Stimulated activated CD8-positive, alpha-beta memory T cell treated with anti-CD3 and anti-CD28 coated beads, Interleukin-12 subunit alpha, Interleukin-12 subunit beta, amount 100 ng/mL, for 24 hours (primary cell): ENCODE data around the gene ARFGEF3.
"Not testable (repeated sequence)": the region's sequence is repeated elsewhere in the genome, so short reads cannot be mapped to it uniquely, and the experiment has no call there.

Source experiments
- DNase-seq: peaks from one replicate; pipeline ENCODE4 v3.0.0-alpha.2; 2020; ENCODE audit errors: extremely low read depth

The ARFGEF3 gene

DNA sequence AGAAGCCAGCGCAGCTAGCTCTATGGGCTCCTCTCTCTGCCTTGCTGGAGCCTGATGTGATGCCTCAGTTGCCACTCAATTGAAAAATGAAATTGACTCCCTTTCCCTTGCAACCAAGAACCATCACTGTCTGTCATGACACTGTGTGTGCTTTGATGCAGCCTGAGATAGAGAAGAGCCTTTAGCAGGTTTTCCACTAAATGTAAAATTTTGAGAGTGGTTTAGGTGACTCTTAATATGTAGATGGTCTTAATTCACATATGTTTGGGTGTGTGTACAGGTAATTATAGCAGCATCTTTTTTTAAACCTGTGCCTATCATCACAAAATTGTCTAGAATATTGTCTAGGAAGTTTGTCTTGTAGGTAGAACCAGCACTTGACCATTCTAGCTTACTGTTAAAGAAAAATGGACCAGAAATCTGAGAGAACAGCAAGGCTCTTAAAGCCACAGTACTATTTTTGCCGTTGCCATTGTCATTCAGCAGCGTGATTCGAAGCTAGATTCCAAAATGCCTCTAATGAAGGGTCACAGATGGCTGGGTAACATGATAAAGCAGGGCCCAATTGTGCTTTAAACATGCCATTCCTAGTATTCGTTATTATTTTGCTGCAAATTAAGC is 1.3 kb downstream of the ARFGEF3 start:
- no peak for DNase-seq

DNA sequence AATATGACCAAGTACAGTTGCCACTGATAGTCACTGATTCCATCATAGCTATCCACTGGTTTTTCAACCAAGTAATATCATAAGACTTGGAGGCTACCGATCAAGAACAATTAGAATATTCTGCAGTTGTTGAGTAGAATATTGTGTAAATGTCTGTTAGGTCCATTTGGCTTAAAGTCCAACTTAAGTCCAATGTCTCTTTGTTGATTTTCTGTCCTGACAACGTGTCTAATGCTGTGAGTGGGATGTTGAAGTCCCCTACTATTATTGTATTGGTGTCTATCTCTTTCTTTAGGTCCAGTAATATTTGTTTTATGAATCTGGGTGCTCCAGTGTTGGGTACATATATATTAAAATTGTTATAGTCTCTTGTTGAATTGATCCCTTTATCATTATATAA is 13.9 kb downstream of the ARFGEF3 start:
- no peak for DNase-seq

DNA sequence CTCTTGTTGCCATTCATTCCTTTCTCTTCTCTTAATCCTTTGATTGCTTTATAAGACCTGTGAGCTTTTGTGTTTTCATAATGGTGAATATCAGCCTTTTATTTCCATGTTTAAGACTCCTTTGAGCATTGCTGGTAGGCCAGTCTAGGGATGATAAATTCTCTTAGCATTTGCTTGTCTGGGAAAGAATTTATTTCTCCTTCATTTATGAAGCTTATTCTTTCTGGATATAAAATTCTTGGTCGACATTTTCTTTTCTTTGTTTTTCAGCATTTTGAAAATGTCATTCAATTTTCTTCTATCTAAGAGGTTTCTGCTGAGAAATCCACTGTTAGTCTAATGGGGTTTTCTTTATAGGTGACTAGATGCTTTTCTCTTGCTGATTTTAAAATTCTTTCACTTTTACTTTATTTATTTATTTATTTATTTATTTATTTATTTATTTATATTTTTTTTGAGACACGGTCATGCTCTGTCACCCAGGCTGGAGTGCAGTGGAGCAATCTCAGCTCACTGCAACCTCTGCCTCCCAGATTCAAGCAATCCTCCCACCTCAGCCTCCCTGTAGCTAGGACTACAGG is 15.0 kb downstream of the ARFGEF3 start:
- no peak for DNase-seq

DNA sequence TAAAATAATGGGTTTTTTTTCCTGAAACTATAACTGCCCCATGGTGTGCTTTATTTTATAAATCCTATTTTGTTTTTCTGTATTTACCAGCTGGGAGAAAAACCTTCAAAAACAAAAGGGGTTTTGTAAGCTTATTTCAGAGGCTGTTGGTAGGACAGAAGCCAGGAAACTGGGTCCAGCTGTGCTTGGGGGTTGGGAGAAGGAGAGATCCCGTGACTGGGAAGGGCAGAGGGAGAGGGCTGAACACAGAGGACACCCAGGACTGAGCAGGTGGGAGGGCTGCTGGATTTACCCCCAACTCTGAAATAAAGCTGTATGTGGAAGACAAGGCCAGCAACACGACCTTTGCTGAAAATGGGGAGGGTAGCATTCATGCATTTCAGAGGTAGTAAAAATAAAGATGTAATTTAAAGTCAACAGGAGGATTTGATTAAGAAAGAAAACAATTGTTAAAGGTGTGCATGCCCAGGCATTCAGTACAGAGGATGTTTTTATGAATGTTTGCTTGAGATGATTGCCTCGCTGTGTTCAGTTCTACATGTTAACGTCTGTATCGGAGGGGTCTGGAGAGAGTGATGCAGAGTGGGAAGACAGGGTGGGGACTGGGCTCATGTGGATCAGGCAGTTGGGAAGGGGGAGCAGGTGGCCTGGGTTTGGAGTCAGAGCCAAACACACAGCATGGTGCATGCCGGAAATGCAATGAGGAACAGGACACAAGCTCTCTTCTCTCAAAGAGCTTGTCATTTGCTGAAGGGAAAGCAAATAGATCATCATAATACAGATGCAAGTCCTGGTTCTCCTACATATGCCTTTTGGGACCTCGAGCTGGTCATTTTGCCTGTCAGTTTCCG is 21.4 kb downstream of the ARFGEF3 start:
- DNase-seq: no peak

DNA sequence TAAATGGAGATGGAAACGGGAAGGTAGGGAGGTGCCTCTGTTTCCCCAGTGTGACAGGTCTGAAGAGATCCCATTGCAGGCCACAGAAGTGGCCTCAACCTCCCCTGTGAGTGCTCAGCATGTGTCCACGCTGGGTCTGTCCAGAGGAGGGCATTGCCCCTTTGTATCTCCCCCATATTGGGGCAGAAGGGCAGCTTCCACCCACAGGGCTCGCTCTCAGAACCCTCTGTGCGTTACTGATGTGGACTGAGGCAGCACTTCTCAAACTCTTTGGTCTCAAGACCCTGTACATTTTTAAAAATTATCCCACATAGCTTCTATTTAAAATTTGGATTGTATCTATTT is 22.0 kb downstream of the ARFGEF3 start:
- no peak for DNase-seq

DNA sequence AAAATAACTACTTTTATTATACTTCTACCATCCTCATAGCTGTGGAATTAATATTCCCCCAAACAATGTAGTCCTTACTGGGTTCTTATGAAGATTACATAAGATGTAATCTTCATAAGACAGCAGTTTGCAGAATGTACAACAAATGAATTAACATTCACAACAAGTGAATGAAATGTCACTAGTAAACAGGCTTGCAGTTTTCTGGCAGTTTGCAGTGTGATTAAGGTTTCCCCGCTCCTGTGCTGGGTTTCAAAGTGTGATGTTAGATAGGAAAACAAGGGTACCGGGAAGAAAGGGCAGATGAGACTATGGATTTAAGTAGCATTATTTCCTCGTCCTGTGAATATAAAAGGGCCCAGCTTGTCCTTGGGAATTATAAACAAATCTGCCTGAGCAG is 22.5 kb downstream of the ARFGEF3 start:
- no peak for DNase-seq

DNA sequence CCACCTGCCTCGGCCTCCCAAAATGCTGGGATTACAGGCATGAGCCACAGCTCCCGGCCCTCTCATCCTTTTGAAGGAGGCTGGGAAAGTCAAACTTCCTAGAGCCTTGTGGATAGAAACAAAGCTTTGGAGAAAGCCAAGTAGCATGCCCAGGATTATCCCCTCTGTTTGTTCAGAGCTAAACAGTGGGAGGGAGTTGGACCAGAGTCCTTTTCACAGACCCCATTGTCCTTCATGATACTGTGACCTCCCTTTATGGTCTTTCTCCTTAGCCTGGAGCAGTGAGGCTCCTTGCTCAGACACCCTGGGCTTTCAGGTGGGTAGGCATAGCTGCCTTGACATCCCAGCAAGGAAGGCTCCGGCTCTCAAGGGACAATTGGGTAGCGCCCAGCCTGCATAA is 25.4 kb downstream of the ARFGEF3 start:
- DNase-seq: no peak

DNA sequence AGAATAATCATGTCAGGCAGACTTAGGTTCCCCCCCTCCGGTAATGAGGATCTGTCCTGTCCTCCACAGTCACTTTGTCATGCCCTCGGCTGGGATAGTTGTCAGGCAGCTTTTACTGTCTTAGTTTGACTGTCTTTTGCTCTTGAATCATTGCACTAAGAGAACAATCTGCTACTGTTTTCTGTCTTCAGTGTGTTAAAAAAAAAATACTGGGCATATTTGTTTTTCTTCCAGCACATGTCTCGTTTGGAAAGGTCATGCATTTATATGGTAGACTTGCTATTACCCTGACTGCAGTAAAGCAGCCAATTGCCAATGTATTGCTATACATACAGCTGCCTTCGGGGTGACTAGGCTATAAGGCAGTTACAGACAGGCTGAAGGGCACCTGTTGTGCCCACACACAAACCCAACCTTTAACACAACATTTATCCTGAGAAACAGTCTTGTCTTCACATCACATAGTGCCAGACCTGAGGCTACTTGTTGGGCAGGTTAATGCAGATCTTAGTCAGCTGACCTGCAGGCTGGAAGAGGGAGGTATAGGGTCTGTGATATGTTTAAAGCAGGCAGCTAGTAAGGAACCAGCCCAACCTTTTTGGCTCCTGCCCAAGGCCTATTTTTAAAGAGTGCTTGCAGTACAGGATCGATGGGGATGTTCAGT is 26.7 kb downstream of the ARFGEF3 start:
- no peak for DNase-seq

DNA sequence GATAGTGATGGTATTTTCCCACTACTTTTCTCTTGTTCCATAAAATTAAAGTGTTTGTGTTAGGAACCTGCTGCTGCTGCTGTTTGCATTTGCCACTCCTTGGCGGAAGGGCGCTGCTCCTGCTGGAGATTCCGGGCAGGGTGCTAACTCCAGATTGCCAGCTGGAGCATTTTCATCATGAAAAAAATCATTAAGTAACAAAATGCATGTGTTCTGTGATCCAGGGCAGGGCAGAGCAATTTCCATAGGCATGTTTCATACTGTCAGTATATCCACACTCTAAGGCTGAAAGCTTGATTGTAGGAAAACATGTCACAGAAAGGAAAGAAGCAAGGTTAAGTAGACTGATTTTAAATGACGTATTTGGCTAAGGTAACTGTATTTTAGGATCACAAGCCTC is 32.5 kb downstream of the ARFGEF3 start:
- no peak for DNase-seq

DNA sequence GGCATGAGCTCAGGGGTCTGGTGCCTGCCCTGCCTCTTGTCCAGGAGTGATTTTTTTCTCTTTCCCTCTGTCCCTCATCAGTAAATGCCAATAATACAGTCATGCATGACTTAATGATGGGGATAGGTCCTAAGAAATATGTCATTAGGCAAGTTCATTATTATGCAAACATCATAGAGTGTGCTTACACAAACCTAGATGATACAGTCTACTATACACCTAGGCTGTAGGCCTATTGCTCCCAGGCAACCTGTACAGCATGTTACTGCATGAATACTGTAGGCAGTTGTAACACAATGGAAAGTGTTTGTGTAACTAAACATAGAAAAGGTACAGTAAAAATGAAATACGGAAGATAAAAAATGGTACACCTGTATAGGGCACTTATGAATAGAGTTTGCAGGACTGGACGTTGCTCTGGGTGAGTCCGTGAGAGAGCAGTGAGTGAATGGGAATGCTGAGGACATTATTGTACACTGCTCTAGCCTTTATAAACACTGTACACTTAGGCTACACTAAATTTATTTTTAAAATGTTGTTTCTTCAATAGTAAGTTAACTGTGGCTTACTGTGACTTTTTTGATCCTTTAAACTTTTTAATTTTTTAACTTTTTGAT is 34.5 kb downstream of the ARFGEF3 start:
- DNase-seq: no peak

DNA sequence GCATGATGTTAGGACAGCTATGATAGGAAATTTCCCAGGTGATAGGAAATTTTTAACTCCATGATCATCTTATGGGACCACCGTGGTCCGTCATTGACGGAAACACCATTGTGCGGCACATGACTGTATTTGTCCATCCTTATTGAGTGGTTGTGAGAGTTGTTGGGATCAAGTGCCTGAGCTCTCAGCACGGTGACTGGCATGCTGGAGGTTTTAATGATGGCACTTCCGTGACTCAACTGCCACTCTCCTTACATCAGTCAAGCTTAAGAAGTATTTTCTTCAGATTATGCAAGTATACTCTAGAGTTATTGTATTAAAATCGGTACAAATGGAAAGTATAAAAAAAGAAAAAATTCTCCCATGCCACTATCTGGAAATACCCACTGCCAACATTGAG is 35.8 kb downstream of the ARFGEF3 start:
- no peak for DNase-seq

DNA sequence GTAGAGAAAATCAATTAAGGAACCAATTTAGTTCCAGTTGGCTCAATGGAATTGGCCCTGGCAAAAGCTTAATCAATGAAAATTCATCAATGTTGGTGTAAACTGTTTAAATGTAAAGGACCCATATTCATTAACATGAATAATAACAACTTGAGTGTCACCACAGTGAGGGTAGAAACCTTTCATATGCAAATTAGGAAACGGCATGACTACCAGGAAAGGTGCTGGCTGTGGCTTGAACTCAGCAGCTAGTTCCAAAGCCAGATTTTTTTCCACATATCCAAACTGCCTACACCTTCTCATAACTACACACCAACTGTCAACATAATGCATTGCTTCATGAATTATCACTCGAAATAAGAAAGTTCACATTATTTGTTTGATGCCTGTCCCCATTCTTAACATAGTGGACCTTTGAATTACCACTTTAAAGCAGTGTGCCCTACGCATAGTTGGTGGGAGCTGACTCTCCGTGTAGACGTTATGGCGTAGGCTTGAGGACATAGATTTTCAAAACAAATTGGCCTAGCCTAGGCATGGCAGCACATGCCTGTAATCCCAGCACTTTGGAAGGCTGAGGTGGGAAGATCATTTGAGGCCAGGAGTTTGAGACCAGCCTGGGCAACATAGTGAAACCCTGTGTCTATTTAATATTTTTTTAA is 36.8 kb downstream of the ARFGEF3 start:
- DNase-seq: no peak

DNA sequence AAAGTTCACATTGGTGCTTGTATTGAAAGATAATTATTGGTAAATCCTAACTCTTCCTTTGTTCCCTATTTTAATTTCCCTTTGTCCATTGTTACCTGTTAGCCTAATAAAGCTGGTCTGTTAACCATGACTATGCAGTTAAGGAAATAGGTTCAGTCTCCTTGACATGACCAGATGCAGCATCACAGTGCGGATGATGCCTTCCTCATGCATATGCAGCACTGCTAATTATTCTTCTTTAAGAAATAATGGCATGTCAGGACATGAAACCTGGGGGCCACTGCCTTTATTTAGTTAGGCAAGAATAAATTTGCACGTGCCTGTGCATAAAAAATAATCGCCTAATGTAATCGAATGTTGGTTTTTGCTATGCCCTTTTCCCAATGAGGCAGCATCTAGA is 40.1 kb downstream of the ARFGEF3 start:
- DNase-seq: no peak

DNA sequence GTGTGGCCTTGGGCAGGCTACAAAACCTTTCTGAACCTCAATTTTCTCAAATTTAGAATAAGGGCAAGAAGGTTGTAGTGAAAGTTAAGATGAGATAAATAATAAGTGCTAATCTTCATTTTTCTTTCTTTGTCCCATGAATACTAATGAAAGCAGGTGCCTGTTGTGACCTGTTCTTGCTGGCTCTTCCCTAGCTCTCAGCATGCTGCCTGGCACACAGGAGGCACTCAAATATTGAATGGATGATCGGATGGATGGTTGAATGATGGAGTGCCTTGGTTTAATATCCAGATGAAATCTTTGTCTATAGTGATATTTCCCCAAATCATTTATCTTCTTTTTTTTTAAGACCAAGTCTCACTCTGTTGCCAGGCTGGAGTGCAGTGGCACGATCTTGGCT is 41.6 kb downstream of the ARFGEF3 start:
- DNase-seq: no peak

DNA sequence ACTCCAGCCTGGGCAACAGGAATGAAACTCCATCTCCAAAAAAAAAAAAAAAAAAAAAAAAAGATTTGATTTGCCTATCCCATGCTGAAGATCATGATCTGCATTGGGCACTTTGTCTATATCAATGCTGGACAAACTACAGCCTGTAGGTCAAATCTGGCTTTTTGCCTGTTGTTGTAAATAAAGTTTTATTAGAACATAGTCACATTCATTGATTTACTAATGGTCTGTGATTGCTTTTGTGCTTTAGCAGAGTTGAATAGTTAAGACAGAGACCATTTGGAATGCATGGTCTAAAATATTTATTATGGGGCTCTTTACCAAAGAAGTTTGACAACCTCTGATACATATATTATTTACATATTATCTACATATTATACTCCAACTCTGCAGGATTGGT is 42.6 kb downstream of the ARFGEF3 start:
- no peak for DNase-seq

DNA sequence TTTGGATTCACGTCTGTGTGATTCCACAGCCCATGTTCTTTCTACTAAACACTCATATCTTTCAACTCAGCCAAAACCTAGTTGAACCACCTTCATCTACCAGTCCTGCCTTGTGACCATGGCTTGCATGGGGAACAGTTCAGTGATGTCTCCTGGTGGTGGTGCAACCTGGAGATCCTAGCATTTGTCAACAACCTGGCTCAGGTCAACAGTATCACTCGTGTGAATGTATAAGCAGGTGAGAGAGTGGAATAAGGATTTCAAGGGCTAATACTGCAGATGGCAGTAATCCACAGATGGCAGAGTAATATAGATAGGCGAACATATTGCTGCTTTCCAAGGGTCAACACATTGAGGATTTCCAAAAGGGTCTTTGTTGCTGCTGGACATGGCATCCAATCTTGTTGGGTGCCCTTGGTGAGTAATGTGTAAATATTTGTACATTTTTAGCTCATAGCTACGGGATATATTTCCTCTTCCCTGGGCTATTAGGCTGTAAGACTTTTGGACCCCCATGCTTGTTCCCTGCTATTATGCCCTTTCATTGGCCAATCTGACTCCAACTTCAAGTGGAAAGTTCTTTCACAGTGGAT is 43.1 kb downstream of the ARFGEF3 start:
- no peak for DNase-seq

DNA sequence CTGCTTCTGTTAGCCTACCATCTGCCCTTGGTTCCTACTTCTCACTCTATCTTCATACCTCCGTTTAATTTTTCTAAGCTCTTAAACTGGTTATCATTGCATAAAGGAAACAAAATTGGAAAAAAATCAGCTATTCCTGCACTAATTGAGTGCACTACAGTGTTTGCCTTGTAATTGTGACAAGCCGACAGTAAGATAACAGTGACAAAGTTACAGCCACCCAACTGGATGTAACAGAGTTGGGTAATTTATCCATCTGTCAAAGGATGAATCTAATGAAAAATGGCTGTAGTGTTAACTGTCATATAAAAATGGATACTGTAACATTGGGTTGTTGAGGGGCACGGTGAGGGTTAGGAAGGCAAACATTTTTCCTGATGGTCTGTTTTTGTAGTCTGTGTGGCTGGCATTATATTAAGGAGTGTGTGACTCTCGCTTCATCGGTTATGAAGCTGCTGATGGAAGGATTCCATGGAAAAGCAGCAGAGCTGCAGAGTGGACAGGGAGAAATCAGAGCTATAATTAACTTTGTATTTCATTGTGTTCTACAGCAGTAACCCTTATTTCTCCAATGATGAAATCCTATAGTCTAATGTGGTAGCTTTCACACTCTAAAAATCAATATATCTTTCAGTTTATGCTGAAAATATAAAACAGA is 43.8 kb downstream of the ARFGEF3 start:
- no peak for DNase-seq

DNA sequence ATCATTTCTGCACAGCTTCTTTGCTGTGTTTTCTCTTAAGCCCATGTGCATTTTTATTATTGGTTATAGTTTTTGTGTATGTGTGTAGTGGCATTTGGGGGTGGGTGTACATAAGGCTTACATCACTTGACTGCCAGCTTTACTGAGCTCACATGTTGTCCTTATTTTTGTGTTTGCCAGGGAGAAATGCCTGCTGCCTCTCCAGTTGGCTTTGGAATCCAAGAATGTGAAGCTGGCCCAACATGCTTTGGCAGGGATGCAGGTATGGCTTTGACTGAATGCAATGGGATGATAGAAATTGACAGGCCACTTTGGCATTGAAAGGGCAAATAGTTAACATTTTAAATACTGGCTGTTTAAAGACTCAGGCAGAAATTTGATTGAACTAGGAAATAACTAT is 45.1 kb downstream of the ARFGEF3 start:
- no peak for DNase-seq

DNA sequence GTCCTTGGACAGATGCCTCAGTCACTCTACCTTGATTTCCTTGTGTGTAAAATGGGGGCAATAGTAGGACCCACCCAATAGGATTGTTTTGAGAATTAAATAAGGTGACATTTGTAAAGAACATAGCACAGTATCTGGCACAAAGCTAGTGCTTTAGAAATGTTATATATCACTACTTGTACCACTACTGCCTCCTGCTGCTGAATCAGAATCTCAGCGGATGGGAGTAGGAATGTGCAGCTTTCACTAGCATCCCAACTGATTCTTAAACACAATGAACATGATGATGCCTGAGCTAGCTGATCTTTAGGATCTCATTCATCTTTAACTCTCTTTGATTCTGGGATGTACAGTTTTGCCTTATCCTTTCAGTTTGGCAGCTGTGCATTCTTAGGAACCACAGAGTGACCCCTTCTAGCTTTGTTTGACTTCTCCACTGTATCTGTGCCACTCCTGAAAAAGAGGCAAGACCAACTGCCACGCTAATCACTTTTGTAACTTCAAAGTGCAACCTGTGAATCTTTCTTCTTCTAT is 49.4 kb downstream of the ARFGEF3 start:
- DNase-seq: no peak

DNA sequence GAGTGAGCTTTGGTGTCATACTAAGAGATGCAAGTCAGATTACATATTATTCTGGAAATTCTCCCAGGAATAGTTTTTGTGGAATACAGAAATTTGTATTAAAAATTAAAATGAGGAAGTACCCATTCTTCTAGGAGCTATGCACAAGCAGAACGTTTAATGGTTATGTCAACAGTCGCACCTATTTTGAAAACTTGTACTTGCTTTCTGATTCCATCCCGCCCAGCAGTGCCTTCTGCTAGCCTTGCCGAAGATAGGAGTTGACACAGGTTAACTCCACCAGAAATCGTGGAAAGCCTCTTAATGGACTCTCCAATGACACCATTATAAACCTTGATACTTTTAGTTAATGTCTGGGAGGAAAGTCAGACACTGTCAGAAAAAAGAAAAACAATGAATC is 49.9 kb downstream of the ARFGEF3 start:
- DNase-seq: no peak

DNA sequence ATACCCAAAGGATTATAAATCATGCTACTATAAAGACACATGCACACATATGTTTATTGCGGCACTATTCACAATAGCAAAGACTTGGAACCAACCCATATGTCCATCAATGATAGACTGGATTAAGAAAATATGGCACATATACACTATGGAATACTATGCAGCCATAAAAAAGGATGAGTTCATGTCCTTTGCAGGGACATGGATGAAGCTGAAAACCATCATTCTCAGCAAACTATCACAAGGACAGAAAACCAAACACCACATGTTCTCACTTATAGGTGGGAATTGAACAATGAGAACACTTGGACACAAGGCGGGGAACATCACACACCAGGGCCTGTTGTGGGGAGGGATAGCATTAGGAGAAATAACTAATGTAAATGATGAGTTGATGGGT is 50.8 kb downstream of the ARFGEF3 start:
- DNase-seq: not testable (repeated sequence)
